DOHH2 (cell line): Measurements from ENCODE around the gene EXD1.

Source experiments
- CTCF ChIP-seq: fragments of 200-600 bp; sonication (generic); IDR thresholded peaks from one replicate; pipeline ENCODE4 v1.5.1; 2014; ENCODE audit warnings: antibody characterized with exemption, mild to moderate bottlenecking, low read depth, low read length; ENCODE audit not compliant: poor library complexity, severe bottlenecking
- EZH2phosphoT487 ChIP-seq: fragments of 200-600 bp; sonication (generic); IDR thresholded peaks from 2 replicates; pipeline ENCODE4 v1.6.1; 2017; ENCODE audit warnings: borderline replicate concordance, mild to moderate bottlenecking, antibody characterized with exemption, low read length, moderate library complexity, mixed read lengths

GRCh38 chr15:41235929-41236328, 5.4 kb upstream of the EXD1 start:
- TF ChIP-seq CTCF (no peak), EZH2phosphoT487 (no peak)
